Stimulated activated CD4-positive, alpha-beta T cell treated with anti-CD3 and anti-CD28 coated beads, Interleukin-4, amount 100 ng/mL, for 24 hours (primary cell): ENCODE data around the gene ANO8.

Experiments used
- DNase-seq: peaks from one replicate; pipeline ENCODE4 v3.0.0-alpha.2; 2020

Gene ANO8

DNA sequence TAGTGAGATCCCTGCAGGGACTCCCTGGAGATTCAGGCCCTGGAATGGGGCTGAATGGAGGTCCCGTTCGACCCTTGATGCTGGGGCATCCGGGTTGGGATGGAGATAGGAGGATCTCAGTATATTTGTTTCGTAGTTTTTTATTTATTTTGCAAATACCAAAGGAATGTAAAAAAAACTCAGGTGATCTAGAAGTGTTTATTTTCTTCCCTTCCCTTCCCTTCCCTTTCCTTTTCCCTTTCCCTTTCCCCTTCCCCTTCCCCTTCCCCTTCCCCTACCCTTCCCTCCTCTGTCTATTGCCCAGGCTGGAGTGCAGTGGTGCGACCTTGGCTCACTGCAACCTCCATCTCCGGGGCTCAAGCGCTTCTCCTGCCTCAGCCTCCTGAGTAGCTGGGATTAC lies 7.2 kb upstream of the ANO8 start:
- no peak for DNase-seq

DNA sequence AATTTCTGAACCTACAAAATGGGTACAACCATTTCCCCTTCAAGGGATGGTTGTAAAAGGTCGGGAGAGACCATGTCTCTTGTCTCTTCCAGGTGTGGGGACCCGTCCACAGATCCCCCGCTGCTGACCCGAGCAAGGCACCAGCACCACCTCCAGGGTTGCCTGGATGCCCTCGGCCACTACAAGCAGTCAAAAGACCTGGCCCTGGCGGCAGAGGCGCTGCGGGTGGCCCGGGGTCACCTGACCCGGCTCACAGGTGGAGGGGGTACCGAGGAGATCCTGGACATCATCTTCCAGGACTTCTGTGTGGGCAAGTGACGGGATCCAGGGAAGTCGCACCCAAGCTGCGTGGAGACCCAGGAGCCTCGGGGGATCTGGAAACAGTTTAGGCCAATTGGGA lies 6.7 kb upstream of the ANO8 start:
- DNase-seq, result no peak

DNA sequence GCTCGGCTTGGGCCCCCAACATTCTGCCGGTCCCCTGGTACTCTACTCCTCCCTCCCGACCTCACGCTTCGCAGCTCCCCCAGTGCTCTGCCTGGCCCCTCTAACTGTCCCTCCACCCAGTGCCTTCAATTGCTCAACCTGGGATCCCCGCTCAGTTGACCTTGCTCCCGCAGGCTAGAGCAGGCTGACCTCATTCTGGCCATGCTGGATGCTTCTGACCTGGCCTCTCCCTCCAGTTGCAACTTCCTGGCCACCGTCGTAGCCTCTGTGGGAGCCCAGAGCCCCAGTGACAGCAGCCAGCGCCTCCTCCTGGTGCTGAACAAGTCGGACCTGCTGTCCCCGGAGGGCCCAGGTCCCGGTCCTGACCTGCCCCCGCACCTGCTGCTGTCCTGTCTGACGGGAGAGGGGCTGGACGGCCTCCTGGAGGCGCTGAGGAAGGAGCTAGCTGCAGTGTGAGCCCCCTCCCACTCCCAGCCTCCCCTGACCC lies 6.3 kb upstream of the ANO8 start:
- DNase-seq, result no peak

DNA sequence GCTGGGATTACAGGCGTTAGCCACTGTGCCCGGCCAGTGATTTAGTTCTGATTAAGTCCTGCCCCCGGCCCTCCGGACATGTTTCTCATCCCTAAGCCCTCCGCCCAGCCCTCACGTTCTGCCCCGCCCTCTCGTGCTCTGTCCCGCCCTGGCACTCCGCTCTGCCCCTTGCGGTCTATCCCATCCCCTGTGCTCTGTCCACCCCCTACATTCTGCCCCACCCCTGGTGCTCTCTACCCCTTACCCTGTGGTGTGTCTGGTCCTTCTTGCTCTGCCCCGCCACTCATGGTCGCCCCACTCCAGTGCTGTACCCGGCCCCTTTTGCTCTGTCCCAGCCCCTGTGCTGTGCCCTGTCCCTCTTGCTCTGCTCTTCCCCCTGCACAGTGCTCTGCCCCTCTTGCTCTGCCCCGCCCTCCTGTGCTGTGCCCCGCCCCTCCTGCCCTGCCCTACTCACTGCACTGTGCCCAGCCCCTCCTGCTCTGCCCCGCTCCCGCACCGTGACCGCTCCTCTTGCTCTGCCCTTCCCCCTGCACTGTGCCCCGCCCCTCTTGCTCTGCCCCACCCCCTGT lies 5.7 kb upstream of the ANO8 start:
- DNase-seq, result no peak

DNA sequence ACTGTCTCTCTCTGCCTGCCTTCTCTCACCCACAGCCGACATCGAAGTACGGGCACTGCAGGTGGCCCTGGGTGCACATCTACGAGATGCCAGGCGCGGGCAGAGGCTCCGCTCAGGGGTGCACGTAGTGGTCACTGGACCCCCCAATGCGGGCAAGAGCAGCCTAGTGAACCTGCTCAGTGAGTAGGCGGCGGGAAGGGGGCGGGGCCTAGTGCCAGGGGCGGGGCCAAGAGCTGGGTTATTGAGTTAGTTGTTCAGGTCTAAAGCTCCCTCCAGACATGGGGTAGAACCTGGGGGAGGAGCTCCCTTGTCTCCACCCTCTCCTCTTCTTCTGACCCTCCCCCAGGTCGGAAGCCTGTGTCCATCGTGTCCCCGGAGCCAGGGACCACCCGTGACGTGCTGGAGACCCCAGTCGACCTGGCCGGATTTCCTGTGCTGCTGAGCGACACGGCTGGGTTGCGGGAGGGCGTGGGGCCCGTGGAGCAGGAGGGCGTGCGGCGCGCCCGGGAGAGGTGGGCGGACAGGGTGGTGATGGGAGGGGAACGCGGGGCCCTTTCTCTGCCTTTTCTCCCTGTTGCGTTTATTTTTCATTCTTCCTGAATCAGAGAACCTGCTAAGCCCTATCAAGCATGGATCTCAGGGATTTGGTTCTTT lies 4.6 kb upstream of the ANO8 start:
- DNase-seq, result peak; percentile 40

DNA sequence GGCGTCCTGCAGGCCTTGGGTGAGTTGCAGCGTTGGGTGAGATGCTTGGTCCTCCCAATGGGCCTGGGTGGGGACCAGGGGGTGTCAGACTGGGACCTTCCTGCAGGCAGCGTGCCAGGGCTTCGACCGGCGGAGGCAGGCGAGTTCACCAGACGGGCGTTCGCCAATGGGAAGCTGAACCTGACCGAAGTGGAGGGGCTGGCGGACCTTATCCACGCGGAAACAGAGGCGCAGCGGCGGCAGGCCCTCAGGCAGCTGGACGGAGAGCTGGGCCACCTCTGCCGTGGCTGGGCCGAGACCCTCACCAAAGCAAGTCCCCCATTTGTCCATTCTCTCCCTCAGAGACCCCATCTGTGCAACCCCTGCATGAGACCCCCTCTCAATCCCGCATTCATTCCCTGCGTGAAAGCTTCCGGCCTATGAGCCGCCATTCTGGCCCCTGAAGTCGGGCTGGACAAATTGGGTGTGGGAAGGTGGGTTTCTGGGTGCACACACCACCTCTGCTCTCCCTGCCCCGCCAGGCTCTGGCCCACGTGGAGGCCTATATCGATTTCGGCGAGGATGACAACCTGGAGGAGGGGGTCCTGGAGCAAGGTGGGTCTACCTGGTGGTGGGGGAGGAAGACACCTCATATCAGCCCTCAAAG lies 3.9 kb upstream of the ANO8 start:
- no peak for DNase-seq

DNA sequence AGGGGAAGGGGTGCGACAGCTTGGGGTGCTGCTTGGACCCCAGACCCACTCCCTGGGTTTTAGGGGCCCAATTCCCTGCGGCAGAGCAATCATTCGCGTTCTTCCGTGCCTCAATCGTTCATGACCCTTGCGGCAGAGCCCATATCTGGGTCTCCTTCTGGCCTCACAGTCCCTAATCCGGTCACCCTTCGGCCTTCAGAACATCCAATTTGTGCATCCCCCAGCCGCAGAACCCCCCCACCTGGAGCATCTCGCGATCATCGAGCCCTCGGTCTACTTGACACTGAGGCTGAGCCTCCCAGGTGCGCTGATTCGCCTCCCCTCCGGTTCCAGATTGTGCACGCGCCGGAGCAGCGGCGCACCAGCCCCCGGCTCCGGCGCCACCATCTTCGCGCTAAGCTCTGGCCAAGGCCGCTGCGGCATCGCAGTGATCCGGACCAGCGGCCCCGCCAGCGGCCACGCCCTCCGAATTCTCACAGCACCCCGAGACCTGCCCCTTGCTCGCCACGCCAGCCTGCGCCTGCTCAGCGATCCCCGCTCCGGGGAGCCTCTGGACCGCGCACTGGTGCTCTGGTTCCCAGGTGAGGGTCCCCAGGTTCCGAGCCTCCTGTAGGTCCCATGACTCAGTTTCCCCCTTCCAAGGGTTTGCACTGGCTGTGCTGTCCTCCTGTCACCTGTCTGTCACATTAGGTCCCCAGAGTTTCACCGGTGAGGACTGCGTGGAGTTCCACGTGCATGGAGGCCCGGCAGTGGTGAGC lies 3.2 kb upstream of the ANO8 start:
- peak; percentile 22 for DNase-seq

DNA sequence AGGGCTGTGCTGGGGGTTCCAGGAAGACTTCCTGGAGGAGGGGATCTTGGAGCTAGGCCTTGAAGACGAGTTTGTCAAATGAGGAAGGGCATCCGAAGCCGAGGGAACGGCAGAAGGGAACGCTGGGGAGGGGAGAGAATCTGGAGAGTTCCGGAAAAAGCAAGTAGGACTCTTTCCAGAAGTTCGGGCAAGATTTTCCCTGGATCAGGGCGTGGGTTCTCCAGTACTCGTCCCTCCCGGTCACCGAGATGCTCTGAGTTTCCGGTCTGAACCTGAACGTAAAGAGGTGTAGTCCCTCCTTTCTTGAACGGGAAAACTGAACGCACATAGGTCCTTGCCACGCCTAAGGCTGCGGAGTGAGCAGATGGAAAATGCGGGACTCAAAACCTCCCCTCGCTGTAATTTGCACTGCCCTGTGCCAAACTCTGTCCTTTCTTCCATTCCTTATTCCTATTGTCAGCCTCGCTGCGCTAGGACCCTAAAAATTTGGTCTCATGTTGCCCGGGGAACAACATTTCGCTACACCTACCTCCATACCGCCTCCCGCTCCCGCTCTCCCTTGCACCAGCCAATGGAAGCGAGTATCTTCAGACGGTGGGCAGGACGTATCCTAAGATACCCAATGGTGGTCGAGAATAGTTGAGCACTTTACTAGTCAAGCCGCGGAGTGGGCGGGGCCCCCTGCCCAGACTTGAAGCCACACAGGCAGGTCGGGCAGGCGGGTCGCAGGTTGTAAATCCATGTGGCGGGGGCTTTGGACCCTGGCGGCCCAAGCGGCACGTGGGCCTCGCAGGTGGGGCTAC lies 2.4 kb upstream of the ANO8 start, which contains the start of gene GTPBP3:
TSS of gene GTPBP3 (plus strand) at position 682 of the 803 bp plus-strand sequence. CDS start at position 741, 59 bp downstream.
- DNase-seq, result peak; percentile 98

DNA sequence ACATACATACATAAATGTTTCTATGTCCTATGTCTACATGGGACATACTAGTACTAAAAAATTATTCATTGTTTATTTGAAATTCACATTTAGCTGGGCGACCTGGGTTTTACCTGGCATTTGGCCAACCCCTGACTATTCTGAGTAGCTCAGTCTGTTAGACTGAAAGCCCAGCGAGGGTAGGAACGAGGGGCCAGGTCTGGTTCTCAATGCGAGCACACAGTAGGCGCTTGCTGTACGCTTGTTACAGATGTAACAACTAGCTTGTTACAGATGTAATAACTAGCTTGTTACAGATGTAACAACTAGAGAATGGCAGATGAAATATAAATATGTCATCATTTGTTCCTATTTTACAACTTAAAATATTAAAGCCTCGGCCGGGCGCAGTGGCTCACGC lies 920 bp upstream of the ANO8 start:
- no peak for DNase-seq

DNA sequence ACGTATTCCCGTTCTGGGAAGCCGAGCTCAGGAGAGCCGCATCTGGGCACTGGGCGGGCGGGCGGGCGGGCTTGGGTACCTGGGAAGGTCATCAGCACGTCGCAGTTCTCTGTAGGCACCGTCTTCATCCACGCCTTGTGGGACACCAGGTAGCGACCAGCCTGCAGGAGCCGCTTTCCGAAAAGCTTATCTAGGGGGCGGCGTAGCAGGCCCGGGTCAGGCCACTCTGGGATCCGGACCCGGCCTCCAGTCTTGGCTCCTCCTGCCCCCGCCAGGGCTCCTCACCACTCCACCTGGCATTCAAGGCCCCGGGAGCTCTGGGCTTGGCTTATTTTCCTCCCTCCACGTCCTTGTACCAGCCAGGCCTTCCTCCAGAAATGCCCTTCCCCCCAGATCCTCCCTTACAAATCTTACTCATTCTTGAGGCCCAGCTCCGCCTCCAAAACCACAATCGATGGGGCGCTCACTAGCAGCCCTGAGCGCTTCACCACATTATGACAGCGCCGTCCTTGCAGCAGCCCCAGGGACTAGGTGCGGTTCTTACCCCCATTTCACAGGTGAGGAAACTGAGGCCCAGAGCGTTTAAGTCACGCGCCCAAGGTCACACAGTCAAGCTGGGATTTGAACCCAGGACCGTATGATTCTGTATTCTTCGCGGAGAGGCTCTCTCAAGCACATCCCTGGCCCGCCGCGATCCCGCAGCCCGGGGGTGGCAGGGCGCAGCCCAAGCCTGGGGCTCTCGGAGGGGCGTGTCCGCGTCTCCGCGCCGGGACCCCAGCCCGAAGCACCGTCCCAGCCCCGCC lies 843 bp downstream of the ANO8 start:
- peak; percentile 85 for DNase-seq

DNA sequence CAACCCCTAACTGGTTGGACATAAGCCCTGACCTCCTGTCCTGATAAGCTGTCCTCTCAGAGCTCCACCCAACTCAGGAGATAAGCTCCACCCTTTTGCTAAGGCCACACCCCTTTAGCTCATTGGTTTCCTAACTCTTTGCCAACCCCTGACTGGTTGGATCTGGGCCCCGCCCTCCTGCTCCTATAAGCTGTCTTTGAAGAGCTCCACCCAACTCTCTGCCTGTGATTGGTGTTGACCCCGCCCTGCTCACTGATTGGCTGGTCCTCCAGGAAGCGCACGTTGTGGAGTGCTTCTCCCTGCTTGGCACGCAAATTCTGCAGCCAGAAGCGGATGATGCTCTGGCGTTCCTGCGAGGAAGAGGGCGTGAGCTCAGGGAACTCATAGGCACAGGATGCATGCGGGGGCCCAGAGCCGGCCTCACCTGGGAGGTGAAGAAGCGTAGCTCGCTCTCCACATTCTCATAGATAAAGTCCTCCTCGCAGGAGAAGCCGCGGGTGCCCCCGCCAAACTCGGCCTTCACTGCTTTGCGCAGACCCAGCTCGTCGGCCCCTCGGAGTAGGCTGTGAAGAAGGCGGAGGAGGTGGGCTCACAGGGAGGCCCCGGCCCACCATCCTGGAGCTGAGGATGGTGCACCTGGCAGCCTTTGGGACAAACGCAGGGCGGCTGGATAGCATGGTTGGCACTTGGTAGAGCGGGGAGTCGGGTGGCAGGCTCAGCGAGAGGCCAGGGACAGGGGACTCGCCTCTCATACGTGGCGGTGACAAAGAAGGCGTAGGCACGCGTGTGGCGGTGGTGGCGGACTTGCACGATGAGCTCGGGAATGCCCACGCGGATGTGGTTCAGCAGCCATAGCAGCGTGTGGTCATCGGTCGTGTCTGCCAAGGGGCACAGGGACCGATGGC lies 1.7 kb downstream of the ANO8 start:
- peak; percentile 45 for DNase-seq

DNA sequence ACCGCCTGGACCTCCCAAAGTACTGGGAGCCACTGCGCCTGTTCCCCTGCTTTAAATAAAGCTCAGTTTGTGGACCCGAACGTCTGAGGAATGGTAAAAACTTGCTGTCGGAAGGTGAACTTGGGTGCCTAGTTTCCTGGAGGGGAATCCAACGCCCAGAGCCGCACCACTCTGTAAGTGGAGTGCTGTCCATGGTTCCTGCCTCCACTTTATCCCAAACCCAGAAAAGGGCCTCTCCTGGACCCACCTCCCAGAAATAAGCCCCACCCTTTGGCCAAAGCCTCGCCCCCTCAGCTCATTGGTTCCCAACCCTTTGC lies 2.3 kb downstream of the ANO8 start:
- DNase-seq, result no peak

DNA sequence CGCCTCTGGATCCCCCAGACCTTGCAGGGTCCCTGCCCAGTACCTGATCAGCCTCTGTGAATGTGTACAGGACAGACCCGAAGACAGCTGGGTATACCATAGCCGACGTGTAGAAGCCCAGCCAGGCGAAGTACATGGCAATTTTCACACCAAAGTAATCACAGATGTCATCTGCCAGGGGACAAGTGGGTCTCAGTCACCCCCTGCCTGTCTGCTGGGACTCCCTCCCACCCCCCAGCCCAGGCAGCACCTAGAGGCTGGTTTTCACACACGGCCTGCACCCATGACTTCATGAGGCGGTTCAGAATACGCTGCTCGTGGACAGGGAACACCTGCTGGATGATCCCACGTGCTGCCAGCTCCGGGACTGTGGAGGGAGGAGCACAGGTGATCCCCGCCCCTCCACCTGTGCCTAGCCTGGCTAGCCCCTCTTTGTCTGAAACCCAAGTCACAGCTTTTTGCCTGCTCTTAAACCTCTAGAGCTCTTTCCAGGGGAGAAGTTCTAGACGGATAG lies 3.6 kb downstream of the ANO8 start:
- no peak for DNase-seq

DNA sequence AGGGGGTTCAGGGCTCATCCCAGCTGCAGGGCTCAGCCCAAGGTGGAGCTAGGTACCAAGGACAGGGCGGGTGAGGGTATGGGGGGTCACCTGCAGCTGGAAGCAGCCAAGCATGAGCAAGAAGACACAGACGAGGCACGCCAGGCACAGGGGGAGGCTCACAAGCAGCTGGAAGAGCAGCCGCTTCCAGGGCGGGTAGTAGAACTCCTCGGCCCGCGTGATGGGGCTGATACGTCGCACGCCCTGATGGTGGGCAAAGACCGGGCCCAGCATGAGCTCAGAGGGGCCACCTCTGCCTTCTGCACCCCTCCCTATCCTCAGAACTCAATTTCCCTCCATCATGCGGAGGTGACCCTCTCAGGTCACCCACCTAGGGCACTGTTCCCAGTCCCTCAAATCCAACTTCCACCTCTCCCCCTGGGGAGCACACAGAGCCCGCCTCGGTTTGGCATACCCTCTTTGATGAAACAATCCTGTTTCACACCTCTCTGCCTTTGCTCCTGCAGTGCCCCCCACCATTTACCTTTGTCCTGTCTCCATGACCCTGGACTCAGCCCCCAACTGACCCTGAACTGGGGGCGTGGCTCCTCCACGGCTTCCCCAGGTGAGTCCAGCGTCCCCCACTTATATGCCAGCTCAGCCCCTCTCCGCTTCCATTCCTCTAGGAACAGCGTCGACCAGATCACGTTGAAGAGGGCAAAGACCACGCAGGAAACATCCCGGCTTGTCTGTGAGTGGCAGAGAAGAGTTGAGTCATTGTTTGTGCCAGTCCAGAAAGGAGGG lies 4.2 kb downstream of the ANO8 start:
- DNase-seq, result no peak

DNA sequence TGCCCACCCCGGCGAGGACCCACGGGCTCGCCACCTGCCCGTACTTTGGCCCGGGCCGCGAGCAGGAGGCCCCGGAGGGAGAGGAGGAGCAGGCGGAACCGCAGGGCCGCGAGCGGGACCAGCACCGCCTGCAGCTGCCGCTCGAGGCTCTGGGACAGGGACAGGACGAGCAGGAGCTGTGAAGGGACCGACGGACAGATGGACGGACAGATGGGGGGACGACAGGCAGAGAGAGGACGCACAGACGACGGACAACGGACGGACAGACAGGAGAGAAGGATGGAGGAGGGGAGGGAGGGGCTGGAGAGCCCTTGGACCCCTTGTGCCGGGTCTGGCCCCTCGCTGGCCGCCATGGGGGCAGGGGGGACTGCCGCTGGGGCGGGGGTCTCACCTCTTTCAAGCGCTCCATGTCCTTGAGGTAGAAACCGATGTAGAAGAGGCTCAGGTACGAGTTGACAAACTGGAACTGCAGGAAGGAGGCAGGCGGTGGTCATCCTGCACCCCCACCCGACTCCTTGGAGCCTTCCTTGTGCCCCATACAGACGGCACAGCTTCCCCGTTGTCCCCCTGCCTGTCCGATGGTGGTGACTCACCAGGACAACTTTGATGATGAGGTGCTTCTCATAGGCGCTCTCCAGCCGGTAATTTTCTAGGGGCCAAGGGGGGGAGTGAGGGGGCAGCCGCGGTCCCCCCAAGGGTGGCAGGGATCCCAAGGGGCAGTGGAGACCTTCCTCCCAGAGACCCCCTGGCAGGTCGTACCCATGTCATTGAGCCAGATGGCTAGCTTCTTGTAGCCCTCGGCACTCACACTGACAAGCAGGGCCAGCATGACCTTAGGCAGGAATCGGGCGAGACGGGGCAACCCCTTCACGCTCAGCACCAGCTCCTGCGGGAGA lies 5.0 kb downstream of the ANO8 start:
- no peak for DNase-seq

DNA sequence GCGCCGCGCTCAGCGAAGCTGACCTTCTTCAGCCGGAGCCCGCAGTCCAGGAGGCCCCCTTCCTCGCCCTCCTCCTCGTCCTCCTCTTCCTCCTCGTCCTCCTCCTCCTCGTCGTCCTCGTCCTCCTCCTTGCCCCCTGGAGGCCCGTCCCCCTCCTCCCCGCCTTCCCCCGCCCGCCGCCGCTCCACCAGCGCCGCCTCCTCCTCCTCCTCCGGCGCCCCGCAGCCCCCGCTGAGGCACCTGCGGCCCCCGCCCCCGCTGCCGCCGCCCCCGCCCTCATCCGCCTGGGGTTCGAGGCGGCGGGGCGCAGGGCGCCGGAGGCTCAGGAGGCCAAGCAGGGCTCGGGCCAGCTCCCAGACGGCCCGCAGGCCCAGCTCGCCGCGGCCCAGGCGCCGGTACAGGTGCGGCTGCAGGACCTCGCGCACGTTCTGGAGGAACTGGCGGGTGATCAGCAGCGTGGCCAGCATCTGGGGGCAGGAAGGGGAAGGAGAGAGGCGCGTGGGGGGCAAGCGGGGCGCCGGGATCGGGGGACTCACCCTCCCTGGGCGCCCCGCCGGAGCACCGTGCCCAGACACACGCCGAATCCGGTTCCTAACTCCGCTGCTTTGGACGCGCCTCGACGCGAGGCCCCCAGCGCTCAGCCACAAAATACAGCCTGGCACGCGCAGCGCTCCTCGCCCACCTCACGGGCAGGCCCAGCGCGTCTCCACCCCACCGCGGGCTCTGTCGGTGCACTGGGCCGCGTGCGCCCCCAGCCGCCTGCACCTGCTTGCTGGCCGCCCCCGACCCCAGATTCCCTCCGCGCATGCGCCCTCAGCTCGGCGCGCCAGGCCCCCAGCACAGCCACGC lies 5.9 kb downstream of the ANO8 start:
- DNase-seq, result peak; percentile 16

DNA sequence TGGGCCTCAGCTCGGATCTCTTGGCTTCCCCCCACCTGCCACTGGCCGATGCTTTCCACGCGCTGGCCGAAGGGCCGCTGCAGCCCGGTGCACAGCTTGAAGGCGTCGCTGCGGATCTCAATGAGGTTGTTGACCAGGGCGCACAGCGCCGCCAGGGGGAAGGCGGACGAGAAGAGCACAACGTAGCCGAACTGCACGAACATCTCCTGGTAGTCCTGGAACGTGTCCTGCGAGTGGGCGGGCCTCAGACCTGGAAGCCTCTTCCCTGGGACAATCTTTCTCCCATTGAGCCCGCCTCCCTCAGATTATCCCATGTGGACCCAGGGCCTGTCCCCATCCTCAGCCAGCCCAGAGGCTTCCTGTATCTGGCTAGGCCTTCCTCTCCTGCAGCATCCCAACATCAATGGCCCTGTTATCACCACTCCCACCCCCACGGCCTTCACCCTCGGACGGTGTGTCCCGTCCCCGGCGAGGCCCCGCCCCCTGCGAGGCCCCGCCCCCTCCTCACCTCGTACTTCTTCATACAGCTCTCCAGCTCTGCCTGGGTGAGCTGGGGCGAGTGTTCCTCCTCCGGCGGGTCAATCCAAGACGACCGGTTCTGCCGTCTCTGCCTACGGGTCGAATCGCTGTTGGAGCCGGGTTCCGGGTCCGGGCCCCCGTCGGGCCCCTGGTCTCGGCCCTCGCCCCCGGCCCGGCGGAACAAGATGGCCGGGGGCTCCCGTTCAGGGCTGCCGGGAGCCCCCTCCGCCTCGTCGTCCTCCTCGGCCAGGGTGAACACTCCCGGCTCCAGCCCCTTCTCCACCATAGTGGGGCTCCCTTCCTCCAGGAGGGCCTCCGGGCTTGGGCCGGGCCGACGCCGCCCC lies 6.8 kb downstream of the ANO8 start:
- DNase-seq, result peak; percentile 44
